GM18499 (cell line): ENCODE results near the gene SOS2.
"Not testable (repeated sequence)": the region's sequence is repeated elsewhere in the genome, so short reads cannot be mapped to it uniquely, and the experiment has no call there.

Experiments
- ATAC-seq: cut with Tn5 transposase; IDR thresholded peaks from one replicate; pipeline ENCODE4 v1.9.1; 2021; ENCODE audit warnings: moderate number of reproducible peaks; ENCODE audit not compliant: insufficient read depth, unreplicated experiment

Gene SOS2

GRCh38 chr14:50088117-50088515 is 143.3 kb downstream of the SOS2 start:
- no peak for ATAC-seq

- ATAC-seq = no peak
These were observed 143.8 kb downstream of the SOS2 start for GRCh38 chr14:50087341-50088116.

- ATAC-seq = no peak
These were observed 145.1 kb downstream of the SOS2 start for GRCh38 chr14:50086321-50086711.

GRCh38 chr14:50085570-50086320 is 145.6 kb downstream of the SOS2 start:
- ATAC-seq = peak; percentile 49

GRCh38 chr14:50084666-50085065 is 146.7 kb downstream of the SOS2 start:
- ATAC-seq = no peak

GRCh38 chr14:50083467-50084337 is 147.7 kb downstream of the SOS2 start:
- ATAC-seq = peak; percentile 28

GRCh38 chr14:50082784-50083466 is 148.5 kb downstream of the SOS2 start:
- ATAC-seq = peak; percentile 51

- no peak for ATAC-seq
These were observed 149.1 kb downstream of the SOS2 start for GRCh38 chr14:50082308-50082742.

- ATAC-seq = not testable (repeated sequence)
These were observed 152.3 kb downstream of the SOS2 start for GRCh38 chr14:50079103-50079502.

- ATAC-seq = not testable (repeated sequence)
These were observed 157.7 kb downstream of the SOS2 start for GRCh38 chr14:50073663-50074062.

GRCh38 chr14:50072395-50072794 is 159.0 kb downstream of the SOS2 start:
- no peak for ATAC-seq

- peak; percentile 48 for ATAC-seq
These were observed 160.4 kb downstream of the SOS2 start for GRCh38 chr14:50070840-50071548.

GRCh38 chr14:50070230-50070629 is 161.1 kb downstream of the SOS2 start:
- ATAC-seq = no peak

- no peak for ATAC-seq
These were observed 162.1 kb downstream of the SOS2 start for GRCh38 chr14:50069325-50069724.

GRCh38 chr14:50068496-50068895 is 162.9 kb downstream of the SOS2 start:
- ATAC-seq = no peak

GRCh38 chr14:50067723-50068495 is 163.5 kb downstream of the SOS2 start:
- ATAC-seq = no peak
